ENCODE results near the gene LIME1. TPM values are rescaled to one million over a fixed set of nuclear protein-coding genes. Genes with fewer than 3 reads are reported as not detected.
"Not testable (repeated sequence)": the region's sequence is repeated elsewhere in the genome, so short reads cannot be mapped to it uniquely, and the experiment has no call there.

LIME1 gene
- polyA plus RNA-seq, 4 donors: 4.6 to 13.6 (median 7.3) TPM

GRCh38 chr20:63706852-63707557 lies 29.5 kb upstream of the LIME1 start:
- DNase-seq (ENCODE audit: low read depth in 4 of 4, low spot score in 3 of 4): no peak

- DNase-seq (ENCODE audit: low read depth in 4 of 4, low spot score in 3 of 4): peak in 3 of 4 donors; percentile 63 to 69 (median 68)
Observed at GRCh38 chr20:63707558-63708300, 28.7 kb upstream of the LIME1 start, which contains the start of the genes ARFRP1 and ZGPAT. Gene ARFRP1, minus strand, starts transcription at chr20:63707976. Its CDS starts 885 bp downstream, at chr20:63707091. Gene ZGPAT, plus strand, starts transcription at chr20:63708039. Its CDS starts 542 bp downstream, at chr20:63708581.

GRCh38 chr20:63708301-63709148 lies 27.9 kb upstream of the LIME1 start:
- DNase-seq (ENCODE audit: low read depth in 4 of 4, low spot score in 3 of 4): no peak

GRCh38 chr20:63709149-63709527 lies 27.3 kb upstream of the LIME1 start:
- DNase-seq (ENCODE audit: low read depth in 4 of 4, low spot score in 3 of 4): no peak

DNA sequence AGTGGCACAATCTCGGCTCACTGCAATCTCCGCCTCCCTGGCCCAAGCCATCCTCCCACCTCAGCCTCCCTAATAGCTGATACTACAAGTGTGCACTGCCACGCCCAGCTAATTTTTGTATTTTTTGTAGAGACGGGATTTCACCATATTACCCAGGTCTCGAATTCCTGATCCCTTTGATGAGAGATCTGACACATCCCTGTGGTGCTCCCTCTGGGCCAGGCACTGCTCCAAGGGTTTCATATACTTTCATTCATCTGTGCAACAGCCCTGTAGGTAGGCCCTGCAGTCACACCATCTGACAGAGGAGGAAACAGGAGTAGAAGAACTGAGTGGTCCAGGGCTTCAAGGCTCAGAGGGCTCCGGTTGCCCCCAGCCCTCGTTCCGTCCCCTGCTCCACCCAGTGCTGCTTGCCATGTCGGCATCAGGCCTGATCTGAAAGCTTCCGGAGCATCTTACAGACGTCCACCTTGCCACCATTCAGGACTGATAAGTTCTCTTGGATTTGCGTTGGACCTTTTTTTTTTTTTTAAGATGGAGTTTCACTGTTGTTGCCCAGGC lies 25.3 kb upstream of the LIME1 start:
- DNase-seq (ENCODE audit: low read depth in 4 of 4, low spot score in 3 of 4): no peak

GRCh38 chr20:63712191-63712590 lies 24.3 kb upstream of the LIME1 start:
- no peak for DNase-seq (ENCODE audit: low read depth in 4 of 4, low spot score in 3 of 4)

DNA sequence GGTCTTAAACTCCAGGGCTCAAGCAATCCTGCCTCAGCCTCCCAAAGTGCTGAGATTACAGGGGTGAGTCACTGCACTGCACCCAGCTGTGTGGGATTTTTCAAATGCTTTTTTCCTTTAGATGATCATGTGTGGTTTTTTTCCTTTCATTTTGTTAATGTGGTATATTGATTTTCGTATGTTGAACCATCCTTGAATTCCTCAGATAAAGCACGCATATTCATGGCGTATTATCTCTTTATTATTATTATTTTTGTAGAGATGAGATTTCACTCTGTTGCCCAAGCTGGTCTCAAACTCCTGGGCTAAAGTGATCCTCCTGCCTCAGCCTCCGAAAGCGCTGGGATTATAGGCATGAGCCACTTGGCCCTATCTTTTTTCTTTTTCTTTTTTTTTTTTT lies 21.6 kb upstream of the LIME1 start:
- no peak for DNase-seq (ENCODE audit: low read depth in 4 of 4, low spot score in 3 of 4)

DNA sequence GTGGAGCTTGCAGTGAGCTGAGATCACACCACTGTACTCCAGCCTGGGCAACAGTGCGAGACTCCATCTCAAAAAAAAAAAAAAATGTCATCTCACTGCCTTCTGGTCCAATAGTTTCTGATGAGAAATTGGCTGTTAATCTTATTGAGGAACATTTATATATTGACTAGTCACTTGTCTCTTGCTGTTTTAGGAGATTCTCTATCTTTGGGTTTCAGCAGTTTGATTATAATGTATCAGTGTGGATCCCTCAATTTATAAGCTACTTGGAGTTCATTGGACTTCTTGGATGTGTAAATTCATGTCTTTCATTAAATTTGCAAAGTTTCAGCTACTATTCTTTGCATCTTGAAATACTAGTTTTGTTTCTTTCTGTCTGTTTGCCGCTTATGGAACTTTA lies 17.5 kb upstream of the LIME1 start:
- DNase-seq (ENCODE audit: low read depth in 4 of 4, low spot score in 3 of 4): no peak

- DNase-seq (ENCODE audit: low read depth in 4 of 4, low spot score in 3 of 4): not testable (repeated sequence)
Observed at GRCh38 chr20:63722967-63723622, 13.4 kb upstream of the LIME1 start.

- not testable (repeated sequence) for DNase-seq (ENCODE audit: low read depth in 4 of 4, low spot score in 3 of 4)
Observed at GRCh38 chr20:63730189-63730733, 6.2 kb upstream of the LIME1 start.

DNA sequence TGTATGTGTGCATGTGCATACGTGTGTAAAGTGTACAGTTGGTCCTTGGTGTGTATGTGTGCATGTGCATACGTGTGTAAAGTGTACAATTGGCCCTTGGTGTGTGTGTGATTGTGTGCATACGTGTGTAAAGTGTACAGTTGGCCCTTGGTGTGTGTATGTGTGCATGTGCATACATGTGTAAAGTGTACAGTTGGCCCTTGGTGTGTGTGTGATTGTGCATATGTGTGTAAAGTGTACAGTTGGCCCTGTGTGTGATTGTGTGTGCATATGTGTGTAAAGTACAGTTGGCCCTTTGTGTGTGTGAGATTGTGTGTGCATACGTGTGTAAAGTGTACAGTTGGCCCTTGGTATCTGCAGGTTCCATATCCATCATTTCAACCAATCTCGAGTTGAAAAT lies 5.1 kb upstream of the LIME1 start:
- DNase-seq (ENCODE audit: low read depth in 4 of 4, low spot score in 3 of 4): no peak

DNA sequence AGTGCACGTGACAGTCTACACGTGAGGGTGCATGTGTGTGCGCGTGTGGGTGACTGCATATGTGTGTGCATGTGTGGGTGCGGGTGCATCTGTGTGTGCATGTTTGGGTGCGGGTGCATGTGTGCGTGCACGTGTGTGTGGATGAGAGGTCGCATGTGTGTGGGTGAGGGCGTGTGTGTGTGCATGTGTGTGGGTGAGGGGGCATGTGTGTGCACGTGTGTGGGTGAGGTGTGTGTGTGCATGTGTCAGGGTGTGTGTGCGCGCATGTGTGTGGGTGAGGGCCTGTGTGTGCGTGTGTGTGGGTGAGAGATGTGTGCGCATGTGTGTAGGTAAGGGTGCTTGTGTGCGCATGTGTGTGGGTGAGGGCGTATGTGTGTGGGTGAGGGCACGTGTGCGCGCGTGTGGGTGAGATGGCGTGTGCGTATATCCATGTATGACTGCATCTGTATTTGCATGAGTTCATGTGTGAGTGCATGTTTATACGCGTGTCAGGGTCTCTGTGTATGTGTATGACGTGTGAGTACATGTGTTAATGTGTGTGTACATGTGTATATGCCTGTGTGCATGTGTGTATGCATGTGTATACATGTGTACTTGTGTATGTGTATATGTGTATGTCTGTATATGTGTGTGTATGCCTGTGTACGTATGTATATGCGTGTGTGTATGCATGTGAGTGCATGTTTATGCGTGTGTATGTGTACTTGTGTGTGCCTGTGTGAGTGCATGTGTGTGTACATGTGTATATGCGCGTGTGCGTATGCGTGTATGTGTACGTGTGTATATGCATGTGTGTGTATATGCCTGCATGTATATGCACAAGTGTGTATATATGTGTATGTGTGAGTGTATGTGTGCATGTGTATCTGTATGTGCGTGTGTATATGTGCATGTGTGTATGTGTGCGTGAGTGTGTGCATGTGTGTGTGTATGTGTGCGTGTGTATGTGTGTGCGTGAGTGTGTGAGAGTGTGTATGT lies 4.1 kb upstream of the LIME1 start:
- no peak for DNase-seq (ENCODE audit: low read depth in 4 of 4, low spot score in 3 of 4)

- no peak for DNase-seq (ENCODE audit: low read depth in 4 of 4, low spot score in 3 of 4)
Observed at GRCh38 chr20:63733117-63733516, 3.3 kb upstream of the LIME1 start.

GRCh38 chr20:63733579-63734081 lies 2.8 kb upstream of the LIME1 start:
- no peak for DNase-seq (ENCODE audit: low read depth in 4 of 4, low spot score in 3 of 4)

DNA sequence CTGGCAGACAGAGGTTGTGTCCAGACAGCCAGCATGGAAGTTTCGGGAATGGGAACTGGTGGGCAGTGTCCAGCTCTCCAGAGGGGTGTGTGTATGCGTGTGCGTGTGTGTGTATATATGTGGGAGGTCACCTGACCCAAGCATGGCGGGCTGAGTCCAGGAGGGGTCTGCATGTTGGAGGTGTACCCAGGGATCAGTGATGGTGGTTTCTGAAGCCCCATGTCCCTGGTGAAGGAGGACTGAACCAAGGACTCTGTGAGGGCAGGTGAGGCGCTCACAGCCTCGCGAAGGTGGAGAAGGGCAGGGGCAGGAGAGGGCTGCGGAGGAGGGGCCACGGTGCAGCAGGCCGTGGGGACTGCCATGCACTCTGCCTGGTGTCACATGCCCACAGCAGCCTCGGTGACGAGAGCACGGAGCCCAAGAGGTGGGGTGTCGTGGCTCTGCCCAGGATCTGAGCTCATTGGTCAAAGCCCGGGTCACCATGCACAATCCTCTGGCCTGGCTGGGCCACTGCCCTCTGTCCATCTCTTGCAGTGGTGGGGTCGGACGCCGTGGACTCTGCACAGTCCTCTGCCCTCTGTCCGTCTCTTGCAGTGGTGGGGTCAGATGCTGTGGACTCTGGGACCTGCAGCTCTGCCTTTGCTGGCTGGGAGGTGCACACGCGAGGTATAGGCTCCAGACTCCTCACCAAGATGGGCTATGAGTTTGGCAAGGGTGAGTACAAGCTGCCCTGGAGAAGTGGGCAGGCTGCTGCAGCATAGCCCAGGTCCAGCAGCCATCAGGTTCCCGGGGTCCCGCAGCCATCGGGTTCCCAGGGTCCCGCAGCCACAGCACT lies 2.1 kb upstream of the LIME1 start:
- DNase-seq (ENCODE audit: low read depth in 4 of 4, low spot score in 3 of 4): no peak

- no peak for DNase-seq (ENCODE audit: low read depth in 4 of 4, low spot score in 3 of 4)
Observed at GRCh38 chr20:63734946-63735858, 1.3 kb upstream of the LIME1 start.

Data from right renal pelvis (tissue), 4 donors.